HepG2 (cell line): Measurements from ENCODE around the gene SMIM13. TPM values are rescaled to one million over a fixed set of nuclear protein-coding genes. Genes with fewer than 3 reads are reported as not detected.

Source experiments
- FIP1L1 ChIP-seq: fragments of 200-400 bp; formaldehyde crosslinking; IDR thresholded peaks from 2 replicates; pipeline ENCODE4 v1.6.1; 2018; ENCODE audit warnings: low read depth, mild to moderate bottlenecking, low read length, moderate library complexity, borderline replicate concordance; ENCODE audit not compliant: insufficient read depth
- FLYWCH1 ChIP-seq: sonication (generic); formaldehyde crosslinking; IDR thresholded peaks from 2 replicates; pipeline ENCODE4 v1.8.1; 2023; ENCODE audit warnings: mild to moderate bottlenecking, missing genetic modification reagents
- GABPB1 ChIP-seq: IDR thresholded peaks from 2 replicates; pipeline ENCODE4 v1.6.1; 2016; ENCODE audit warnings: mild to moderate bottlenecking, missing genetic modification reagents, moderate library complexity, missing compliant biosample characterization
- HDAC2 ChIP-seq: sonication (generic); formaldehyde crosslinking; IDR thresholded peaks from 2 replicates; pipeline ENCODE4 v1.4.0; 2020; ENCODE audit warnings: missing genetic modification reagents
- HMGA1 ChIP-seq: sonication (generic); formaldehyde crosslinking; conservative IDR thresholded peaks from 2 replicates; pipeline ENCODE4 v1.4.0; 2020; ENCODE audit warnings: missing genetic modification reagents
- PBX2 ChIP-seq: IDR thresholded peaks from 2 replicates; pipeline ENCODE4 v1.6.1; 2016; ENCODE audit warnings: control low read depth
- SNRNP70 ChIP-seq: fragments of 200-400 bp; formaldehyde crosslinking; IDR thresholded peaks from 2 replicates; pipeline ENCODE4 v1.6.1; 2017; ENCODE audit warnings: mild to moderate bottlenecking, low read depth, low read length, moderate library complexity
- TOPORS ChIP-seq: sonication (generic); formaldehyde crosslinking; IDR thresholded peaks from 2 replicates; pipeline ENCODE4 v1.8.0; 2023; ENCODE audit warnings: mild to moderate bottlenecking, missing genetic modification reagents
- ZBTB34 ChIP-seq: sonication (generic); formaldehyde crosslinking; IDR thresholded peaks from 2 replicates; pipeline ENCODE4 v1.8.0; 2022; ENCODE audit warnings: mild to moderate bottlenecking, missing genetic modification reagents
- ZKSCAN5 ChIP-seq: sonication (generic); formaldehyde crosslinking; IDR thresholded peaks from 2 replicates; pipeline ENCODE4 v1.5.1; 2020; ENCODE audit warnings: mild to moderate bottlenecking, missing genetic modification reagents
- ZMYM2 ChIP-seq: sonication (generic); formaldehyde crosslinking; IDR thresholded peaks from 2 replicates; pipeline ENCODE4 v1.8.0; 2022; ENCODE audit warnings: mild to moderate bottlenecking, missing genetic modification reagents
- ZNF121 ChIP-seq: sonication (generic); formaldehyde crosslinking; IDR thresholded peaks from 2 replicates; pipeline ENCODE4 v1.5.0; 2020; ENCODE audit warnings: mild to moderate bottlenecking, missing genetic modification reagents
- ZNF282 ChIP-seq: fragments of 450-650 bp; IDR thresholded peaks from 2 replicates; pipeline ENCODE4 v1.6.1; 2018; ENCODE audit not compliant: partially characterized antibody
- ZNF367 ChIP-seq: sonication (generic); formaldehyde crosslinking; IDR thresholded peaks from 2 replicates; pipeline ENCODE4 v1.4.0; 2020; ENCODE audit warnings: missing genetic modification reagents, borderline replicate concordance
- ZNF557 ChIP-seq: sonication (generic); formaldehyde crosslinking; IDR thresholded peaks from 2 replicates; pipeline ENCODE4 v1.4.0; 2020; ENCODE audit warnings: missing genetic modification reagents
- ZNF710 ChIP-seq: sonication (generic); formaldehyde crosslinking; IDR thresholded peaks from 2 replicates; pipeline ENCODE4 v1.5.0; 2020; ENCODE audit warnings: mild to moderate bottlenecking, missing genetic modification reagents, borderline replicate concordance
- ZNF776 ChIP-seq: sonication (generic); formaldehyde crosslinking; IDR thresholded peaks from 2 replicates; pipeline ENCODE4 v1.4.0; 2020; ENCODE audit warnings: mild to moderate bottlenecking, missing genetic modification reagents
- ZUFSP ChIP-seq: sonication (generic); formaldehyde crosslinking; IDR thresholded peaks from 2 replicates; pipeline ENCODE4 v1.9.0; 2021; ENCODE audit warnings: missing genetic modification reagents, mild to moderate bottlenecking, borderline replicate concordance
- polyA plus RNA-seq, 8 experiments: library from polyadenylated mRNA; depleted of rRNA in 3 of 8; stranded (reverse) in 7 of 8; unstranded in 1 of 8; fragments of >200 nt; fragmentation: Illumina TruSeq in 4 of 8; extraction: Trizol in 4 of 8; gene quantifications; 2 replicates each; pipeline versions ENCODE4 v1.2.1 to v1.2.3, GENCODE V29; 2011 to 2016; ENCODE audit warnings: low read depth in 4 of 8, missing spikeins in 1 of 8, mixed read lengths in 1 of 8; ENCODE audit not compliant: insufficient read depth in 1 of 8
- total RNA-seq, 5 experiments: library from RNA; depleted of rRNA; stranded (reverse); fragments of >200 nt; fragmentation: Illumina TruSeq; extraction: Trizol; gene quantifications; 2 replicates each; pipeline ENCODE4 v1.2.3, GENCODE V29; 2016; ENCODE audit warnings: low read depth in 1 of 5
- TF ChIP-seq, protein P1 (sequence below): sonication (generic); formaldehyde crosslinking; IDR thresholded peaks from 2 replicates; pipeline ENCODE4 v1.5.0; 2020; ENCODE audit warnings: mild to moderate bottlenecking, missing genetic modification reagents
- TF ChIP-seq, protein P2 (sequence below): sonication (generic); formaldehyde crosslinking; IDR thresholded peaks from 2 replicates; pipeline ENCODE4 v1.5.1; 2020; ENCODE audit warnings: missing genetic modification reagents, mild to moderate bottlenecking, borderline replicate concordance

The SMIM13 gene
- total and polyA plus RNA-seq, 2 of the 13 experiments (the other 11 are each of a cell fraction or from before 2014, with no cell fraction given): 2.7 to 10.2 TPM

DNA sequence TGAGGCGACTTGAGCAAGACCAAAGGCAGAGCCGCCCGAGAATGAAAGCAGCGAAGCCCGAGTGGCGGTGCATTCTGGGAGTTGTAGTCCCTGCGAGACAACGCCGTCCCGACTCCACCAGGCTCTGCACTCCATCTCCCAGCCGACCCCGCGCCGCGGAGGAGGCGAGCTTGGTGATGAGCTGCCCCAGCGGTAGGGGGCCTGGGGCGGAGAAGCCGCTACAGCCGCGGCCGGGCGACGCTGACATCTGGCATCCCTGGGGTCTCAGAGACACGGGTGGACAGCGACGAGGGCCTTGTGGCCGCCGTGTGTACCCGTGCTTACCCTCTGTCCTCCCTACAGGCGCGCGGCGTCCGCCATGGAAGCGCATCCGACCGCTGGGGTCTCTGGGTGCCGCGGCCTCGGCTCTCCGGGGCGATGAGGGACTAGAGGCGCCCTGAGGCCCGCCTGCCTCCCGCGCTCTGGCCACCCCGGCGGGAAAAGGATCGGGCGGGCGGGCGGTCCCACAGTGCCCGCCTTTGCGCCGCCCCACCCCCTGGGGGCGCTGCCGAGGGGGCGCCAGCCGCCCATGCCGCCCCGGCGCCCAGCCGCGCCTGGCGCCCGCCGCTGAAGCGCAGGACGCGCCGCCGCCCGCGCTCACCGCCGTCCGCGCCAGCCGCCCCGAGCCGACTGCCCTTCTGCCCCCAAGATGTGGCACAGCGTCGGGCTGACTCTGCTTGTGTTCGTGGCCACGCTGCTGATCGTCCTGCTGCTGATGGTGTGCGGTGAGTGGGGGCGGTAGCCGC lies at the start of gene SMIM13 (continued):
- peak; percentile 75; the same call in 1 of the 2 replicates for TF ChIP-seq FIP1L1
- TF ChIP-seq ZBTB34 (CRISPR knock-in tag): peak; percentile 93; the same call in 1 of the 2 replicates
- peak; percentile 74; the same call in 1 of the 2 replicates for TF ChIP-seq FLYWCH1
- TF ChIP-seq, protein P1, sequence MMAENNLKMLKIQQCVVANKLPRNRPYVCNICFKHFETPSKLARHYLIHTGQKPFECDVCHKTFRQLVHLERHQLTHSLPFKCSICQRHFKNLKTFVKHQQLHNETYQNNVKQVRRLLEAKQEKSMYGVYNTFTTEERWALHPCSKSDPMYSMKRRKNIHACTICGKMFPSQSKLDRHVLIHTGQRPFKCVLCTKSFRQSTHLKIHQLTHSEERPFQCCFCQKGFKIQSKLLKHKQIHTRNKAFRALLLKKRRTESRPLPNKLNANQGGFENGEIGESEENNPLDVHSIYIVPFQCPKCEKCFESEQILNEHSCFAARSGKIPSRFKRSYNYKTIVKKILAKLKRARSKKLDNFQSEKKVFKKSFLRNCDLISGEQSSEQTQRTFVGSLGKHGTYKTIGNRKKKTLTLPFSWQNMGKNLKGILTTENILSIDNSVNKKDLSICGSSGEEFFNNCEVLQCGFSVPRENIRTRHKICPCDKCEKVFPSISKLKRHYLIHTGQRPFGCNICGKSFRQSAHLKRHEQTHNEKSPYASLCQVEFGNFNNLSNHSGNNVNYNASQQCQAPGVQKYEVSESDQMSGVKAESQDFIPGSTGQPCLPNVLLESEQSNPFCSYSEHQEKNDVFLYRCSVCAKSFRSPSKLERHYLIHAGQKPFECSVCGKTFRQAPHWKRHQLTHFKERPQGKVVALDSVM (CRISPR knock-in tag): peak; percentile 85
- TF ChIP-seq SNRNP70: no peak
- peak; percentile 89 for TF ChIP-seq GABPB1
- no peak for TF ChIP-seq ZNF282
- no peak for TF ChIP-seq ZUFSP
- TF ChIP-seq ZMYM2 (CRISPR knock-in tag): peak; percentile 93
- no peak for TF ChIP-seq PBX2 (CRISPR knock-in tag)
- TF ChIP-seq ZNF557 (CRISPR knock-in tag): no peak
- no peak for TF ChIP-seq HMGA1 (CRISPR knock-in tag)
- no peak; the same call in 1 of the 2 replicates for TF ChIP-seq ZNF710 (CRISPR knock-in tag)
- peak; percentile 97 for TF ChIP-seq ZNF776 (CRISPR knock-in tag)
- TF ChIP-seq ZKSCAN5 (CRISPR knock-in tag): peak; percentile 68; the same call in 1 of the 2 replicates
- TF ChIP-seq HDAC2: peak; percentile 84
- TF ChIP-seq TOPORS (CRISPR knock-in tag): peak; percentile 98
- TF ChIP-seq, protein P2, sequence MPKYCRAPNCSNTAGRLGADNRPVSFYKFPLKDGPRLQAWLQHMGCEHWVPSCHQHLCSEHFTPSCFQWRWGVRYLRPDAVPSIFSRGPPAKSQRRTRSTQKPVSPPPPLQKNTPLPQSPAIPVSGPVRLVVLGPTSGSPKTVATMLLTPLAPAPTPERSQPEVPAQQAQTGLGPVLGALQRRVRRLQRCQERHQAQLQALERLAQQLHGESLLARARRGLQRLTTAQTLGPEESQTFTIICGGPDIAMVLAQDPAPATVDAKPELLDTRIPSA (CRISPR knock-in tag): peak; percentile 96; the same call in 1 of the 2 replicates
- TF ChIP-seq ZNF121 (CRISPR knock-in tag): peak; percentile 65; the same call in 1 of the 2 replicates
- no peak; the same call in 1 of the 2 replicates for TF ChIP-seq ZNF367
